ENCODE data around the gene TMPRSS2. TPM values are rescaled to one million over a fixed set of nuclear protein-coding genes. Genes with fewer than 3 reads are reported as not detected.

TMPRSS2 gene
- total RNA-seq, 4 donors from 2014 or later: 14.2 to 47.3 (median 15.6) TPM

DNA sequence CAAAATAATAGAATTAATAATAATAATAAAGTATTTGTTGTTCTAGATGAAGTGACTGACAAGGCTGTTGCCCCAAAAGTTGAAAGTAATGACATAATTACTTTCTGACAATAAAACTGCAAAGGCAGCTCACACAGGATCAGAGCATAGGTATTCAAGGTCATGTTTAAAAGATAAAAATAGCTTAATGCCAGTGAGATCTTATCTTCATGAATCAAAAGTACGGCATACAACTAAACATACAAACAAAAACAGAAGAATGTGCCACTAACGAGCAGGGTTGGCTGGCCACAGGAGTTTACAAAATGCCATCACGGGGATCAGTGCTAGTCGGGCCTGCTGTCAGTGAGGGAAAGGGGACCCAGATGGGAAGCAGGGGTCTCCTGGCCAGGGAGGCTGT is 22.4 kb upstream of the TMPRSS2 start:
- H3K27ac ChIP-seq: no peak overlapping the region
- WGBS, 2 donors: 78% methylated on average over 4 of the region's 4 CpGs
- TF ChIP-seq POLR2A (IDR thresholded peaks at IDR 0.05): no peak
- TF ChIP-seq, protein P1, sequence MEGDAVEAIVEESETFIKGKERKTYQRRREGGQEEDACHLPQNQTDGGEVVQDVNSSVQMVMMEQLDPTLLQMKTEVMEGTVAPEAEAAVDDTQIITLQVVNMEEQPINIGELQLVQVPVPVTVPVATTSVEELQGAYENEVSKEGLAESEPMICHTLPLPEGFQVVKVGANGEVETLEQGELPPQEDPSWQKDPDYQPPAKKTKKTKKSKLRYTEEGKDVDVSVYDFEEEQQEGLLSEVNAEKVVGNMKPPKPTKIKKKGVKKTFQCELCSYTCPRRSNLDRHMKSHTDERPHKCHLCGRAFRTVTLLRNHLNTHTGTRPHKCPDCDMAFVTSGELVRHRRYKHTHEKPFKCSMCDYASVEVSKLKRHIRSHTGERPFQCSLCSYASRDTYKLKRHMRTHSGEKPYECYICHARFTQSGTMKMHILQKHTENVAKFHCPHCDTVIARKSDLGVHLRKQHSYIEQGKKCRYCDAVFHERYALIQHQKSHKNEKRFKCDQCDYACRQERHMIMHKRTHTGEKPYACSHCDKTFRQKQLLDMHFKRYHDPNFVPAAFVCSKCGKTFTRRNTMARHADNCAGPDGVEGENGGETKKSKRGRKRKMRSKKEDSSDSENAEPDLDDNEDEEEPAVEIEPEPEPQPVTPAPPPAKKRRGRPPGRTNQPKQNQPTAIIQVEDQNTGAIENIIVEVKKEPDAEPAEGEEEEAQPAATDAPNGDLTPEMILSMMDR (IDR thresholded peaks at IDR 0.05): no peak
- H3K27me3 ChIP-seq: no peaks in the 10 kb centered on the region
- DNase-seq: no peak
- intact Hi-C loops (cut with DNase I): no loop called here
- H3K9me3 ChIP-seq: no peaks in the 10 kb centered on the region
- no peaks in the 10 kb centered on the region for H3K36me3 ChIP-seq
- no peaks in the 10 kb centered on the region for H3K4me1 ChIP-seq
- no peak overlapping the region for H3K4me3 ChIP-seq (replicated peaks in 1 of 3)

DNA sequence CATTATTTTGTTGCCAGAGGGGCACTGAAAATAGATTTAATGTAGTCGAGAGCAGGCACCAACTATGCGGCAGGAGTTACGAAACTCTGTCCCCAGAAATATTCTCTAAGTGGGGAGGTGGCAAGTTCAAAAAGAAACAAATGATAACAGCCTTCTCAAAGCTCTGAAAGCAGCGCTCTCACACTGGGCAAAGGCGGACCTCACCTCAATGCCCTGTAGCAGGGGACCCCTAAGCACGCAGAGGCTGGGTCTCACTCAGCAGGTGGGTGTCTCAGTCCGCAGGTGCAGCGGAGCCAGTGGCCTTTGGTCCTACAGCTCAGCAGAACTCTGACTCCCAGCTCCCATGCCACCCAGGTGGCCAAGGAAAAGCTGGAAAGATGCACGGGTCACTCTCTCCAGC is 21.8 kb upstream of the TMPRSS2 start:
- no peak for DNase-seq
- no peak for TF ChIP-seq POLR2A (IDR thresholded peaks at IDR 0.05)
- TF ChIP-seq, protein P1 (IDR thresholded peaks at IDR 0.05): no peak
- intact Hi-C loops (cut with DNase I): no loop called here

DNA sequence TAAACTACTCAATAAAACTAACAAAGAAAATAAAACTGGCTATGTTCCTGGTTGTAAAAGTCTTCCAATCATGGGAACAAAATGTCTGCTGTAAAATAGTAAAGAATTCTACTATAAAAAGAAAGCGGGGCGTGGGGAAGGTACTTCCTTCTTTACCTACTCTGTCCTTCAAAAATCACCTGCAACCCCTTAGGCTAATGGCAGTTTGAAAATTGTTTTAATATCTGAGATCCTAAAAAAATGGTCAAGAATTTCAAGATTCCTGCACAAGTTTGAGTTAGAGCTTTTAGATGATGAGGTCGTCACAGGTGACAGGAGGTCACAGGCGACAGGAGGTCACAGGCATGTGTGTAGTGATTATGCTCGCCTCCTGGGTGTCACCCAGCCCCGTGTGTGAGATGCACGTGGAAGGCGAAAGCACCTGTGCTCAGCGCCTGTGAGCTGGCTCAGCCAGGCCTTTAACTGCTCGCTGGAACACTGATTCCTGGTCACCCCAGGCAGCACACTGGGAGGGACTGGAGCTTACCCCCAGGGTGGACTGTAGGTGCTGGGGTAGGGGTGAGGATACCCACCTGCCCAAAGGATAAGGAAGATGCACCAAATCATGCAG is 18.6 kb upstream of the TMPRSS2 start:
- Histone ChIP-seq H3K4me1 (no peaks in the 10 kb centered on the region), H3K9me3 (no peaks in the 10 kb centered on the region), H3K27ac (no peak overlapping the region), H3K27me3 (no peaks in the 10 kb centered on the region), H3K36me3 (no peaks in the 10 kb centered on the region), H3K4me3 (replicated peaks in 1 of 3) (no peak overlapping the region)
- 85 to 86% methylated on average over 10 of the region's 10 CpGs for WGBS, 2 donors
- intact Hi-C loops (cut with DNase I): no loop called here
- no peak for DNase-seq
- TF ChIP-seq POLR2A (IDR thresholded peaks at IDR 0.05): no peak
- TF ChIP-seq, protein P1 (IDR thresholded peaks at IDR 0.05): no peak

More for the DNA sequence above, 21.8 kb upstream of the TMPRSS2 start:
- H3K36me3 ChIP-seq: no peaks in the 10 kb centered on the region
- no peaks in the 10 kb centered on the region for H3K9me3 ChIP-seq
- H3K4me1 ChIP-seq: no peaks in the 10 kb centered on the region
- no peak overlapping the region for H3K4me3 ChIP-seq (replicated peaks in 1 of 3)
- 76 to 79% methylated on average over 9 of the region's 9 CpGs for whole genome bisulfite sequencing, 2 donors
- H3K27ac ChIP-seq: no peak overlapping the region
- H3K27me3 ChIP-seq: no peaks in the 10 kb centered on the region

DNA sequence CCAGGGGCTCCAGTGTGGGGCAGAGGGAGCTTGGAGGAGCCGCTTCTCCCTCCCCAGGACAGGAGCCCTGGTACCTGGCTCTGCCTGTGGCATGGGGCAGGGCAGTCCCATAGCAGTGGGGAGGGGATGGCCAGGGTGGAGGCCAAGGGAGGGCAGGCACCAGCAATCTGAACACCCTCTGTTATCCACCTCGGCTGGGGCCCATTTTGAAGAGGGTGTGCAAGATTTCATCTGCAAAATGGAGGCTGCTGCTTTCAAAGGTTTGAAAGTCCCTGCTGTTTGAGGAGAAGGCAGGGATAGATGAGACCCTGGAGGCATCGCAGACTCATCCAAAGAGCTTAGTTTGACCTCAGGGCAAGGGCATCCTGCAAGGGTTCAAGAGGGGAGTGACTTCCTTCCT is 15.2 kb upstream of the TMPRSS2 start:
- Histone ChIP-seq H3K9me3 (no peaks in the 10 kb centered on the region), H3K4me1 (peaks cover 0 to 4% of the 10 kb centered on the region in 2 donors), H3K27ac (no peak overlapping the region), H3K36me3 (no peaks in the 10 kb centered on the region), H3K4me3 (replicated peaks in 1 of 3) (no peak overlapping the region), H3K27me3 (no peaks in the 10 kb centered on the region)
- no peak for DNase-seq
- 89% methylated on average over 2 to 3 of the region's 3 CpGs for WGBS, 2 donors
- TF ChIP-seq, protein P1 (IDR thresholded peaks at IDR 0.05): no peak
- no peak for TF ChIP-seq POLR2A (IDR thresholded peaks at IDR 0.05)
- intact Hi-C loops (cut with DNase I): no loop called here

DNA sequence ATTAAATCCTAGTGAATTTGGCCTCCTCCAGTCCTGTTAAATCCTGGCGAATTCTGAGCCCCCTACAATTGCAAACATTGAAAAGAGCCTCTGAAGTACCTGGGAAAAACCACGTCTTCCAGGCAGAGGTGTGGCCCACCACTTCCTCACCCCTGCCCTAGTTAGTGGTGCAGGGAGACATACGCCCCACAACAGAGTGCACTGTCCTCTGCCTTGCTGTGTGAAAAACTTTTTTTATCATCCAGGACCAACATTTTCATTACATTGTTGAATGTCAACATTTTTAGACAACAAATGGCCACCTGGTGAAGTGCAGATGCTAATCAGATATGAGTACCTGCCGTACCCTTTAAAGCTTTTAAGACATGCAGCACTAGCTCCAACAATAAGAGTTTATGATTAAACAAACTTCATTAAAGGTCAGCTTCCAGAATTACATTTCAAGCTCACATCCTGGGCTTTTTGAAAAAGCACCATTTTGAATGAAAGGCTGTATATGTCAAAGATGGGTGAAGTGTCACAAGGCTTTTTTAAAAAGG is 13.6 kb upstream of the TMPRSS2 start:
- intact Hi-C loops (cut with DNase I): no loop called here
- H3K36me3 ChIP-seq: no peaks in the 10 kb centered on the region
- TF ChIP-seq, protein P1 (IDR thresholded peaks at IDR 0.05): no peak
- TF ChIP-seq POLR2A (IDR thresholded peaks at IDR 0.05): no peak
- H3K4me1 ChIP-seq: peaks cover 0 to 4% of the 10 kb centered on the region in 2 donors
- H3K9me3 ChIP-seq: no peaks in the 10 kb centered on the region
- H3K4me3 ChIP-seq (replicated peaks in 1 of 3): no peak overlapping the region
- WGBS, 2 donors: 78 to 90% methylated on average over 4 of the region's 4 CpGs
- no peak overlapping the region for H3K27ac ChIP-seq
- no peaks in the 10 kb centered on the region for H3K27me3 ChIP-seq
- DNase-seq: no peak

All from thyroid gland (tissue), 4 donors.